Body of pancreas (tissue), 4 donors: ENCODE measurements around the gene TNNT2. TPM values are rescaled to one million over a fixed set of nuclear protein-coding genes. Genes with fewer than 3 reads are reported as not detected.
A peak's percentile ranks its signal among the peaks of the same experiment; 100 is the strongest.

ENCODE experiments used
- ATAC-seq: fragments of 150-250 bp; one replicate; pipeline ENCODE4 v1.9.1; 2016
- DNase-seq, 4 donors: peaks; one replicate each; pipeline ENCODE4 v3.0.0-alpha.2; 2019
- H3K27ac ChIP-seq, 4 donors: fragments of 200-600 bp; sonication (generic); 1 replicate in 3 of 4; 2 replicates in 1 of 4; pipeline versions ENCODE4 v1.5.1 to v1.6.1; 2016 to 2019; ENCODE audit warnings: mild to moderate bottlenecking in 1 of 4, mixed read lengths in 1 of 4, moderate library complexity in 1 of 4
- H3K27me3 ChIP-seq, 2 donors: fragments of 200-600 bp; sonication (generic); one replicate each; pipeline ENCODE4 v1.6.0; 2016; ENCODE audit warnings: mild to moderate bottlenecking in 1 of 2
- H3K36me3 ChIP-seq, 2 donors: fragments of 200-600 bp; sonication (generic); replicated peaks in 1 of 2; 2 replicates each; pipeline ENCODE4 v1.5.1; 2016; ENCODE audit warnings: low read depth in 2 of 2; ENCODE audit not compliant: insufficient read depth in 1 of 2
- H3K4me1 ChIP-seq: fragments of 200-600 bp; sonication (generic); one replicate; pipeline ENCODE4 v1.6.0; 2016
- H3K4me3 ChIP-seq, 2 donors: fragments of 200-600 bp; sonication (generic); 1 replicate in 1 of 2; 2 replicates in 1 of 2; pipeline ENCODE4 v1.5.1; 2016 to 2019
- H3K9me3 ChIP-seq, 3 donors: fragments of 200-600 bp; sonication (generic); 1 replicate in 2 of 3; 2 replicates in 1 of 3; pipeline ENCODE4 v1.5.1; 2016
- CTCF ChIP-seq, 7 experiments: fragments of 450-650 bp in 4 of 7; fragments of 200-600 bp in 3 of 7; sonication (generic) in 3 of 7; IDR thresholded peaks; one replicate each; pipeline ENCODE4 v1.5.1; 2016 to 2019; ENCODE audit warnings: antibody characterized with exemption in 7 of 7
- POLR2A ChIP-seq, 3 donors: fragments of 450-650 bp; IDR thresholded peaks; one replicate each; pipeline ENCODE4 v1.6.1; 2016; ENCODE audit warnings: antibody characterized with exemption in 3 of 3, mild to moderate bottlenecking in 2 of 3
- WGBS, 2 donors: methylation state at CpG; one replicate each; pipeline ENCODE4 v1.1.5; 2017; 5-methylcytosine and 5-hydroxymethylcytosine counted together
- intact Hi-C: fragments of 100-400 bp; cut with DNase I; formaldehyde crosslinking; loops from one replicate; pipeline ENCODE4 v1.15.1; 2023
- total RNA-seq, 2 donors: library from RNA; depleted of rRNA; stranded (reverse); fragments of >200 nt; gene quantifications; one replicate each; pipeline ENCODE4 v1.1.0, GENCODE V29; 2016

TNNT2 gene
- total RNA-seq, 2 donors from 2014 or later, result 1.8 TPM; not detected in 1

DNA sequence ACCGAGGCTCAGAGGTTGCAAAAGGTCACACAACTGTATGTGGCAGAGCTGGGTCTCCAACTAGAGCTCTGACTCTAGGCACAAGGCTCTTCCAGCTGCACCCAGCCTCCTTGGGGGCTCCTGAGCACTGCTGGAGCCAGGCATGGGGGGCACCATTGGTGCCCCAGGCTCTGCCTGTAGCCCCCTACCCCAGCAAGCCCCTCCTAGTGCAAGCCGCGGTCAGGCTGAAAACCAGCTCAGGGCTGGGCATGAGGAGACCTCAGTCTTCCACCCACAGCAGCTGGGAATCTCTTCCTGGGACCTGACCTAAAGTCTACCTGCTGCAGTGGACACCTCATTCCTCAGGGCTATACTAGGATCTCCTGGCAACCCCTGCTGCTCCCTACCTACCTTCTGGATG is 14.6 kb downstream of the TNNT2 start:
- Histone ChIP-seq H3K27ac (no peak overlapping the region), H3K9me3 (no peaks in the 10 kb centered on the region), H3K4me1 (no peaks in the 10 kb centered on the region), H3K4me3 (no peak overlapping the region), H3K36me3 (no peaks in the 10 kb centered on the region), H3K27me3 (no peaks in the 10 kb centered on the region)
- ATAC-seq (no peak), DNase-seq (peak in 1 of 4 donors; percentile 1)
- 79 to 92% methylated on average over 3 of the region's 3 CpGs for WGBS, 2 donors
- intact Hi-C loops, result loop anchor here (5.0 kb wide), 1 partner anchor 111 kb away; no protein-coding TSS in a partner anchor
- no peak for TF ChIP-seq POLR2A (IDR thresholded peaks at IDR 0.05)
- no peak for TF ChIP-seq CTCF (IDR thresholded peaks at IDR 0.05)

DNA sequence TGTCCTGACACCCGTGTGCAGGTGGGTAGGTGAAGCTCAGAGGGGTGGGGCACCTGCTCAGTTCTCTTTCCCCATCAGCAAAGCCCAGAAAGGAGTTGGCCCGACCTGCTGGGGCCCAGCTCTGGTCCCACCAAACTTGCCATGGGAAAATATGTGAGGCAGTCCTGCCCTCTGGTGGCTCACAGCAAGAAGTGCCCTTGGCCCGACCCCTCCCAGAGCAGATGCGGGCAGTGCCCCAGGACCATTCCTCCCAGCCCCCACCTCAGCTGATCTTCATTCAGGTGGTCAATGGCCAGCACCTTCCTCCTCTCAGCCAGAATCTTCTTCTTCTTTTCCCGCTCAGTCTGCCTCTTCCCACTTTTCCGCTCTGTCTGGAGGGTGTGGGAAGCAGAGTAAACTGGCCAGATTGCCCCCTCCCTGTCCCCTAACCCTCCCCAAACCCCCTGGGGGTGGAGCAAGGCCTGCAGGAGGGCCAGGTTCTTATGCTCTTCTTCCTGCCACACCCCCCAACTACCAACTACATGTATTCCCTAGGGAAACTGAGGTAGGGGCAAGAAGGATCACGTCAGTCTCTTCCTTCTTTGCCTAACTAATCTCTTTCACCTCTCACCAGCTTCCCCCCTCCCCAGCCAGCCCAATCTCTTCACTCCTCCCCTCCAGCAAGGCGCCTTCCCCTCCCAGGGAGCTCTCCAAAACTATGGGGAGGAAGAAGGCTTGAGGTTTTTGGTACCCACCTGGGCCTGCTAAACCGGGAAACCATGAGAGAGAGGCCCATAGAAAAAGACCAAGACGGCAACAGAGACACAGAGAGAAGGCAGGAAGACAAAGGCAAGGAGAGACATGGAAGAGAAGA is 15.6 kb downstream of the TNNT2 start:
- ATAC-seq (peak; percentile 64), DNase-seq (peak; percentile 36 to 55 (median 44))

DNA sequence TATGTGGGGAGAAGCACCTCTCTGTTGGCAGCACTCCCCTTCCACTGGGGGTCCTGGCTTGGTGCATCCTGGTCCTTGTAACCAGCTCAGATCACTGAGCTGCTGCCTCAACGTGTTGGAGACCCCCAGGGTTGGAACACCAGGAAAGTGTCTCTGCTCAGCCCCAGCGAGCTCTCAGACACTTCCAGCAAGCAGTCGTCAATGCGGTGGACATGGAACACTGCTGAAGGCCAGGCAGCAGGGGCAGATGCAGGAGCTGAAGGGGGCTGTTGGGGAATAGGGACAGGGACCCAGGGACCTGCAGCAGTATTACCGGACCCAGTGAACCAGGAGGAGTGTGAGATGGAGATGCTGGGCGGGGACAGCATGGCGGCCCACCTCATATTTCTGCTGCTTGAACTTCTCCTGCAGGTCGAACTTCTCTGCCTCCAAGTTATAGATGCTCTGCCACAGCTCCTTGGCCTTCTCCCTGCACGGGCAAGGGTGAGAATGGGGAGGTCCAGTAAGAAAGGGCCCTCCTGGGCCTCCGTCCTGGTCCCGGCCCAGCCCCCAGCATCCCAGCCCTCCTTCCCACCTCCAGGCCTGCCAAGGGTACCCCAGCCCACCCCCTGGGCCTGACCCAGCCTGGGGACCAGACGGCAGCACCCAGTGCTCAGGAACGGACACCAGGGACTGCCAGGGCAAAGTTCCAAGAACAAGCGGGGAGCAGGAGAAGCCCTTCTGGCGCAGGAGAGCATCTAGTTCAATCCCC is 16.4 kb downstream of the TNNT2 start:
- DNase-seq (peak in 1 of 4 donors; percentile 2), ATAC-seq (no peak)
- Histone ChIP-seq H3K27me3 (no peaks in the 10 kb centered on the region), H3K36me3 (no peaks in the 10 kb centered on the region), H3K27ac (no peak overlapping the region), H3K4me3 (no peak overlapping the region), H3K4me1 (no peaks in the 10 kb centered on the region), H3K9me3 (no peaks in the 10 kb centered on the region)
- TF ChIP-seq POLR2A (IDR thresholded peaks at IDR 0.05) (no peak), CTCF (IDR thresholded peaks at IDR 0.05) (no peak)
- intact Hi-C loops, result loop anchor here (5.0 kb wide), 1 partner anchor 109 kb away; no protein-coding TSS in a partner anchor
- WGBS, 2 donors, result 65 to 66% methylated on average over 7 to 15 of the region's 15 CpGs

More for the DNA sequence above, 15.6 kb downstream of the TNNT2 start:
- no peak overlapping the region for H3K4me3 ChIP-seq
- no peak overlapping the region for H3K27ac ChIP-seq
- TF ChIP-seq POLR2A (IDR thresholded peaks at IDR 0.05) (no peak), CTCF (IDR thresholded peaks at IDR 0.05) (peak; percentile 56 to 80 (median 70))
- WGBS, 2 donors, result 37 to 49% methylated on average over 9 to 10 of the region's 10 CpGs
- H3K27me3 ChIP-seq, result no peaks in the 10 kb centered on the region
- H3K4me1 ChIP-seq, result no peaks in the 10 kb centered on the region
- no peaks in the 10 kb centered on the region for H3K9me3 ChIP-seq
- no peaks in the 10 kb centered on the region for H3K36me3 ChIP-seq
- intact Hi-C loops, result loop anchor here (5.0 kb wide), 1 partner anchor 110 kb away; no protein-coding TSS in a partner anchor

DNA sequence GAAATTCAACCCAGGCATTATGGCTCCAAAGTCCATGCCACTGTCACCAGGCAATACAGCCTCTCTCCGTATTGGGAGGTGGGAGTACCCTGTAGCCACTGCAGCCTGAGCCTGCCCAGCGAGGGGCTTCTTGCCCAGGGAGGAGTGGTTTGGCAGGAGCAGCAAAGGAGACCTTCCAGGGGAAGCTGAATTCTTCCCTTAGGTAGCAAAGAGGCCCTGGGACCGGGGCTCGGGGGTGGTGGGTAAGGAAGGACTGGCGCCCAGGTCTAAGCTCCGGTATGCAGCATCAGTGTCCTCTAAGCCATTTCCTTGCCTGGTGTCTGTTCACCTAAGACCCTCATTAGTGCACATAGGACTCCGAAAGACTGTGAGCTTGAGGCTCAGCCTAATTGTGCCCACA is 17.0 kb downstream of the TNNT2 start:
- ATAC-seq, result no peak
- peak in 1 of 4 donors; percentile 3 for DNase-seq
- Histone ChIP-seq H3K9me3 (no peaks in the 10 kb centered on the region), H3K27ac (no peak overlapping the region), H3K4me3 (no peak overlapping the region), H3K36me3 (no peaks in the 10 kb centered on the region), H3K4me1 (no peaks in the 10 kb centered on the region), H3K27me3 (no peaks in the 10 kb centered on the region)
- intact Hi-C loops, result loop anchor here (5.0 kb wide), 1 partner anchor 108 kb away; no protein-coding TSS in a partner anchor
- TF ChIP-seq CTCF (IDR thresholded peaks at IDR 0.05) (no peak), POLR2A (IDR thresholded peaks at IDR 0.05) (no peak)
- 80 to 85% methylated on average over 2 to 6 of the region's 7 CpGs for WGBS, 2 donors
